CD4-positive, alpha-beta T cell treated with Interleukin-15 for 4 hours (primary cell): Measurements from ENCODE around the gene CD6.

Experiments used
- DNase-seq: peaks from one replicate; pipeline ENCODE4 v3.0.0-alpha.2; 2020; ENCODE audit warnings: low spot score

The CD6 gene

GRCh38 chr11:61008971-61009370, 37.5 kb downstream of the CD6 start:
- no peak for DNase-seq

- DNase-seq = no peak
These were observed 38.2 kb downstream of the CD6 start for GRCh38 chr11:61009392-61010275.

GRCh38 chr11:61010466-61011228, 39.2 kb downstream of the CD6 start:
- DNase-seq = no peak

DNA sequence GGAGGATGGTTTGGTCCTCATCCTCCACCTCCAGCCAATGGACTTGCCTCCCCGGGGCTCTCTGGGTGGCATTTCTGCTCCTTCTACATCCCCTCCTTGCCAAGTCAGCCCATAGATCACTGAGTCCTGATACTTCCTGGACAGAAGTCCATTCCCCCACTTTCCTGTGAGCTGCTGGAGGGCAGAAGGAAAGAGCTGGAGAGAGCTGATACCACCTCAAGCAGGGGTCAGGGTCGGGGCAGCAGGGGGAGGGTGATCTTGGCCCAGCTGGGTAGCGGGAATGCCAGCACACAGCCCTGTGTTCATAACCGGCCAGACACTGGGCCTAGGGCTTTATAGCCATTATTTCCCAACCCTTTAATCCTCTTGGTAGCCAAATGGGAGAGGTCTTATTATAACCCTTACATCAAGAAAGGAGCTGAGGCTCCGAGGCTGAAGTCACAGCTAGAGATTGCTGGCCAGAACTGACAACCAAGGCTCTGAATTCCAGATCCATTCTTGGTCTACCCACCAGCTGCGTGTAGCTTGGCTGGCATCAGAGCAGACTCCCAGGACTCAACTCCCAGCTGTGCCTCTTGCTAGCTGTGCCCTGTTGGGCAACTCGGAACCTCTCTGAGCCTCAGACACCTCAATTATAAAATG, 39.9 kb downstream of the CD6 start:
- no peak for DNase-seq

GRCh38 chr11:61011950-61012736, 40.7 kb downstream of the CD6 start:
- no peak for DNase-seq

DNA sequence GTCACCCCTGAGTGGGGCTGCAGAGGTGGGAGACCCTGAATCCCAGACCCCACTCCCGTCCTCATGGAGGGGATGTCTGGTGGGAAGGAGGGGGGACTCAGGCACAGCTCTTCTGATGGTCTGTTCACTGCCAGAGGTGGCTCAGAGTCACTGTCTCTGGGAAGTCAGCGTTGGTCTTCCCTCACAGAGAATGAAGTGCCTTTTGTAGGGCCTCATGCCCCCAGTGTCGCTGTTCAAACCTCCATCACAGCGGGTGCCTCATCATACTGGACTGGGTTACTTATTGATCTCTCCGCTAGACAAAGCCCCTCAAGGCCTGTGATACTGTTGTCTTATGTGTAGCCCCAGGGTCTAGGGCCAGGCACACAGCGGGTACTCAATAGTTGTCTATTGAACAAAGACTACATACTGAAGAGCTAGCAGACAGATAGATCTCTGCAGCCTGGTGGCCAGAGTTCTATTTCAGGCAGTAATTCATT, 41.3 kb downstream of the CD6 start:
- no peak for DNase-seq

GRCh38 chr11:61018059-61018458, 46.6 kb downstream of the CD6 start:
- no peak for DNase-seq

DNA sequence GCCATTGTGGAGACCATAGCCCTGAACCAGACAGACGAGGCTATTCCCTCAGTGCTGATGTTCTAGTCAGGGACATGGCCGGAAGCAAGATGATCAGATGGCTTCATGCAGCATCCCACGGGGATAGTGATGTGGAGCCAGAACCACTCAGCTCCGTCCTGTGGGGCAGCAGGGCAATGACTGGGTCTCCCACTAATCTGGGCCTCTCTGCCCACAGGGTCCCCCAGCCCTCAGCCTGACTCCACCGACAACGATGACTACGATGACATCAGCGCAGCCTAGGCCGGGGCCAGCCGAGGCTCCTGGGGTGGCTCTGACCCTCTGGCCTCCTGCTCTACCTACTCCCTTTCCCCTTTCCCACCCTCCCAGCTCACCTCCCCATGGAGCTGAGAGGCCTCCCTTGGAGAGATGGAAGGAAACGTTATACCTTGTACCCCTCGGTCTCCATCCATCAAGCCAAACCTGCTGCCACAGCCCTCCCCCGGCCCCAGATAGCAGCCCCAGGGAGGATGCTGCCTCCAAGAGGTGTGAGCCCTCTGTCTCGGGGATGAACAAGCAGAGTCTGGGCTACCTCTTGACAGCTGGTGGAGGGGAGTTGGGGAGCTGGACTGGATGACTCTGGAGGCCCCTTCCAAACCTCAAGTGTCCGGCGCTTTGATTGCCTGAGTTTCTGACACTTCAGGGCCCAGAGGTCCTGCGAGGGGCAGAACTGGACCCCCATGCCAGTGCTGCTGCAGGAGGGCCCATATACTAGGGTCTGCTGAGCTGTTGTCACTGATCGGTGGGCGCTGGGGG, 47.8 kb downstream of the CD6 start:
- no peak for DNase-seq

- no peak for DNase-seq
These were observed 48.4 kb downstream of the CD6 start for GRCh38 chr11:61019832-61020405.

GRCh38 chr11:61020551-61021235, 49.2 kb downstream of the CD6 start:
- no peak for DNase-seq

- DNase-seq = peak; percentile 84
These were observed 50.3 kb downstream of the CD6 start for GRCh38 chr11:61021661-61022212.

GRCh38 chr11:61022311-61023085, 51.0 kb downstream of the CD6 start:
- peak; percentile 30 for DNase-seq

DNA sequence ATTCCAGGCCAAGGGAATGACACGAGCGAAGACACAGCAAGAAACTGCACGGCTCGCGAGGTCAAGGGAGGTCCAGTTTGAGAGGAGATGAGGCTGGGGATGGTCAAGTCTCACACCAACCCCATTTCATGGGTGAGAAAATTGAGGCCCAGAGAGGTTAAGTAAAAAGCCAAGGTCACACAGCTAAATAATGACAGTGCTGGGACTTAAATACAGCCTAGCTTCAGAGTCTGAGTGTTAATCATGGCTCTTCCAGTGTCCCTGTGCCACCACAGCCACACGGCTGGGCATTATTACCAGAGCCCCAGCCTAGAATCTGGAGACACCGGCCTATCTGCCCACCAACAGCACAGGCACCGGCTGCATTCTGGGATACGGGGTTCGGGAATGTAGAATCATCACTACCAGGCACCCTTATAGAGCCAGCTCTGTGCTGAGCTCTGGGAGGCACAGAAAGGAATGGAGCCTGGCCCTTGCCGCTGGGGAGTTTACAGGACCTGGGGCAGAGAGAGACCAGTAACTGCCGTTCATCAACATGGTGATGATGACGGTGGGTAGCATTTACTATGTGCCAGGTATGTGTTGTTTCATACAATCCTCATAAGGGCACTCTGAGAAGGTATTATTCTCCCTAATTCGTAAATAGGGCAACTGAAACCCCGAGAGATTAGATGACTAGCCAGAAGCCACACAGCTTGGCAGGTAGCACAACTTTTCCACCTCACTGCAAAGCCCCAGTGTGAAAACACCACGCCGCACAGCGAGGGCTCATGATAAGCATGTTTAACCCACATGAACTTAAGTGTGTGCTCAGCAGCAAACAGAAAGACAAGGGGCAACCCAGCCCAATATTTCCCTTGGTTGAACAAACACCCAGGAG, 51.8 kb downstream of the CD6 start:
- peak; percentile 61 for DNase-seq

DNA sequence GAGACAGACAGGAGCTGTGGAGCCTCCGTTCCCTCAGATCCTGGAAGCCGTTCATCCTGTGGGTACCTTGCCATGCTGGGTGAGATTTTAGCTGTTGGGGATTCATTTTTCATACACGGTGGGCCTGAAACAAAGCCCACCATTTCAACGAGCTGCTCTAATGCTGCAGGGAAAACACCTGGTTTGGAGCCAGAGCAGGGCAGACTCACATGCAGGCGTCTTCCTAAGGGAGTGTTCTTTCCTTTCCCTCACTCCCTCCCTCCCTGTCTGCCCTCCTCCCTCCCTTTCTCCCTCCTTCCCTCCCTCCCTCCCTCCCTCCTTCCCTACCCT, 52.5 kb downstream of the CD6 start:
- no peak for DNase-seq

- no peak for DNase-seq
These were observed 53.7 kb downstream of the CD6 start for GRCh38 chr11:61024938-61025820.

GRCh38 chr11:61025821-61026120, 54.3 kb downstream of the CD6 start:
- no peak for DNase-seq
